ENCODE measurements around the gene INO80. TPM values are rescaled to one million over a fixed set of nuclear protein-coding genes. Genes with fewer than 3 reads are reported as not detected.
"Not testable (repeated sequence)": the region's sequence is repeated elsewhere in the genome, so short reads cannot be mapped to it uniquely, and the experiment has no call there.

The INO80 gene
- total RNA-seq, 1 donor from 2014 or later, result 10.4 TPM

GRCh38 chr15:40968290-40969085, 147.6 kb downstream of the INO80 start:
- DNase-seq (ENCODE audit: low spot score), result no peak
- no peak for ATAC-seq

GRCh38 chr15:40964634-40965033, 151.4 kb downstream of the INO80 start:
- DNase-seq (ENCODE audit: low spot score) (no peak), ATAC-seq (no peak)

- ATAC-seq, result no peak
- no peak for DNase-seq (ENCODE audit: low spot score)
These were observed 152.1 kb downstream of the INO80 start for GRCh38 chr15:40964006-40964405.

- ATAC-seq, result no peak
- no peak for DNase-seq (ENCODE audit: low spot score)
These were observed 152.9 kb downstream of the INO80 start for GRCh38 chr15:40963201-40963600.

- not testable (repeated sequence) for ATAC-seq; DNase-seq (ENCODE audit: low spot score)
These were observed 153.8 kb downstream of the INO80 start for GRCh38 chr15:40962317-40962716.

- ATAC-seq; DNase-seq (ENCODE audit: low spot score): not testable (repeated sequence)
These were observed 154.3 kb downstream of the INO80 start for GRCh38 chr15:40961740-40962139.

GRCh38 chr15:40960925-40961324, 155.2 kb downstream of the INO80 start:
- peak; percentile 9 for ATAC-seq
- DNase-seq (ENCODE audit: low spot score), result no peak

GRCh38 chr15:40960151-40960885, 155.8 kb downstream of the INO80 start:
- ATAC-seq (no peak), DNase-seq (ENCODE audit: low spot score) (no peak)

GRCh38 chr15:40959331-40960141, 156.5 kb downstream of the INO80 start:
- ATAC-seq (no peak), DNase-seq (ENCODE audit: low spot score) (no peak)

GRCh38 chr15:40958723-40959122, 157.4 kb downstream of the INO80 start:
- no peak for DNase-seq (ENCODE audit: low spot score)
- no peak for ATAC-seq

GRCh38 chr15:40958146-40958545, 157.9 kb downstream of the INO80 start:
- DNase-seq (ENCODE audit: low spot score), result no peak
- no peak for ATAC-seq

GRCh38 chr15:40957581-40958051, 158.5 kb downstream of the INO80 start:
- DNase-seq (ENCODE audit: low spot score) (no peak), ATAC-seq (peak; percentile 18)

GRCh38 chr15:40957041-40957555, 159.0 kb downstream of the INO80 start:
- DNase-seq (ENCODE audit: low spot score), result no peak
- no peak for ATAC-seq

- ATAC-seq, result no peak
- no peak for DNase-seq (ENCODE audit: low spot score)
These were observed 159.5 kb downstream of the INO80 start for GRCh38 chr15:40956541-40956982.

GRCh38 chr15:40955930-40956540, 160.0 kb downstream of the INO80 start:
- DNase-seq (ENCODE audit: low spot score) (no peak), ATAC-seq (no peak)

GRCh38 chr15:40955141-40955903, 160.8 kb downstream of the INO80 start:
- DNase-seq (ENCODE audit: low spot score) (no peak), ATAC-seq (no peak)

- not testable (repeated sequence) for ATAC-seq; DNase-seq (ENCODE audit: low spot score)
These were observed 161.8 kb downstream of the INO80 start for GRCh38 chr15:40954158-40954848.

GRCh38 chr15:40953713-40954074, 162.4 kb downstream of the INO80 start:
- ATAC-seq (no peak), DNase-seq (ENCODE audit: low spot score) (no peak)

Data from left lobe of liver (tissue), 2 donors.